Upper lobe of left lung (tissue), 4 donors: ENCODE data around the gene DNER.

Experiments used
- CTCF ChIP-seq, 6 experiments: fragments of 450-650 bp in 4 of 6; fragments of 200-600 bp in 2 of 6; sonication (generic) in 2 of 6; IDR thresholded peaks; one replicate each; pipeline ENCODE4 v1.5.1; 2016 to 2019; ENCODE audit warnings: antibody characterized with exemption in 6 of 6
- EP300 ChIP-seq, 4 donors: sonication (generic); formaldehyde crosslinking; IDR thresholded peaks; one replicate each; pipeline ENCODE4 v1.5.1; 2017; ENCODE audit warnings: antibody characterized with exemption in 4 of 4, control low read depth in 2 of 4
- POLR2A ChIP-seq, 4 donors: fragments of 450-650 bp; IDR thresholded peaks; one replicate each; pipeline ENCODE4 v1.5.1; 2016 to 2017; ENCODE audit warnings: antibody characterized with exemption in 4 of 4, mild to moderate bottlenecking in 2 of 4
- POLR2AphosphoS5 ChIP-seq, 2 donors: sonication (generic); formaldehyde crosslinking; IDR thresholded peaks; one replicate each; pipeline ENCODE4 v1.5.1; 2017; ENCODE audit warnings: antibody characterized with exemption in 2 of 2

GRCh38 chr2:229610872-229611271 lies 103.5 kb downstream of the DNER start:
- TF ChIP-seq CTCF (IDR thresholded peaks at IDR 0.05) (no peak), POLR2AphosphoS5 (IDR thresholded peaks at IDR 0.05) (no peak), POLR2A (IDR thresholded peaks at IDR 0.05) (no peak), EP300 (IDR thresholded peaks at IDR 0.05) (no peak)
